IMR-90 (cell line): ENCODE data around the gene SMAD2. TPM values are rescaled to one million over a fixed set of nuclear protein-coding genes. Genes with fewer than 3 reads are reported as not detected.

Source experiments
- ATAC-seq: fragments of 200-7000 bp; cut with Tn5 transposase; 2 replicates; pipeline ENCODE4 v1.9.1; 2020; ENCODE audit warnings: low read depth, mild to moderate bottlenecking, moderate library complexity
- BruUV-seq: library from RNA; stranded (reverse); fragments of 400-500 nt; replicated peaks from 2 replicates; lab custom pipeline; 2021; lab: Mats Ljungman, UMichigan
- CTCF ChIA-PET: fragments of 300-600 bp; formaldehyde crosslinking; extraction: SDS; loops from one replicate; lab custom pipeline; 2021; ENCODE audit warnings: antibody characterized with exemption; lab: Yijun Ruan, JAX
- POLR2A ChIA-PET: fragments of 300-600 bp; sonication (Branson Sonifier 250); formaldehyde crosslinking; loops from one replicate; lab custom pipeline; 2022; ENCODE audit warnings: antibody characterized with exemption; ENCODE audit not compliant: unreplicated experiment; lab: Charles Lee
- DNase-seq: peaks from one replicate; pipeline ENCODE4 v3.0.0; 2013
- H2AFZ ChIP-seq: replicated peaks from 2 replicates; pipeline ENCODE3; 2013; ENCODE audit warnings: low read length, mild to moderate bottlenecking; ENCODE audit not compliant: poor library complexity
- H2AK5ac ChIP-seq: 2 replicates; pipeline ENCODE4 v1.6.1; 2013; ENCODE audit warnings: low read depth, low read length, inconsistent platforms
- H2AK9ac ChIP-seq: replicated peaks from 2 replicates; pipeline ENCODE3; 2013; ENCODE audit warnings: mild to moderate bottlenecking, low read depth, low read length, moderate library complexity; ENCODE audit not compliant: poor library complexity
- H2BK120ac ChIP-seq: 2 replicates; pipeline ENCODE4 v1.6.1; 2013; ENCODE audit warnings: low read depth, low read length, inconsistent platforms
- H2BK15ac ChIP-seq: 3 replicates; pipeline ENCODE4 v1.6.1; 2013; ENCODE audit warnings: low read depth, low read length, inconsistent platforms
- H2BK20ac ChIP-seq: 2 replicates; pipeline ENCODE4 v1.6.1; 2013; ENCODE audit warnings: low read depth, mild to moderate bottlenecking, inconsistent platforms, low read length, moderate library complexity
- H2BK5ac ChIP-seq: 2 replicates; pipeline ENCODE4 v1.6.1; 2013; ENCODE audit warnings: mild to moderate bottlenecking, low read depth, low read length, inconsistent platforms; ENCODE audit not compliant: poor library complexity, severe bottlenecking
- H3K14ac ChIP-seq: replicated peaks from 2 replicates; pipeline ENCODE4 v1.6.1; 2013; ENCODE audit warnings: low read depth, low read length, inconsistent platforms
- H3K18ac ChIP-seq: 2 replicates; pipeline ENCODE4 v1.6.1; 2013; ENCODE audit warnings: low read depth, low read length, control low read depth
- H3K23ac ChIP-seq: 2 replicates; pipeline ENCODE4 v1.6.1; 2013; ENCODE audit warnings: low read depth, low read length, inconsistent platforms
- H3K27ac ChIP-seq: 2 replicates; pipeline ENCODE4 v1.5.1; 2013; ENCODE audit warnings: mild to moderate bottlenecking, control low read depth, low read length; ENCODE audit not compliant: insufficient read depth
- H3K27me3 ChIP-seq: 2 replicates; pipeline ENCODE4 v1.6.1; 2013; ENCODE audit warnings: low read length; ENCODE audit not compliant: control insufficient read depth, insufficient read depth
- H3K36me3 ChIP-seq: 2 replicates; pipeline ENCODE4 v1.6.1; 2013; ENCODE audit warnings: low read length, mixed read lengths; ENCODE audit not compliant: control insufficient read depth, insufficient read depth
- H3K4ac ChIP-seq: 2 replicates; pipeline ENCODE4 v1.6.1; 2013; ENCODE audit warnings: low read depth, low read length, inconsistent platforms
- H3K4me1 ChIP-seq: 2 replicates; pipeline ENCODE4 v1.6.1; 2013; ENCODE audit warnings: low read length, mixed read lengths; ENCODE audit not compliant: control insufficient read depth, insufficient read depth
- H3K4me2 ChIP-seq: 2 replicates; pipeline ENCODE4 v1.6.1; 2013; ENCODE audit warnings: low read depth, mild to moderate bottlenecking, control low read depth, low read length, moderate library complexity
- H3K4me3 ChIP-seq: 2 replicates; pipeline ENCODE4 v1.5.1; 2013; ENCODE audit warnings: low read depth, mild to moderate bottlenecking, control low read depth, low read length, moderate library complexity; ENCODE audit not compliant: insufficient read depth
- H3K56ac ChIP-seq: 2 replicates; pipeline ENCODE4 v1.6.1; 2013; ENCODE audit warnings: low read length, inconsistent platforms; ENCODE audit not compliant: insufficient read depth; ENCODE audit errors: extremely low read depth
- H3K79me1 ChIP-seq, 2 experiments: 2 replicates each; pipeline ENCODE4 v1.6.1; 2013; ENCODE audit warnings: low read length in 2 of 2, inconsistent platforms in 1 of 2, low read depth in 1 of 2
- H3K9ac ChIP-seq: 2 replicates; pipeline ENCODE4 v1.6.1; 2013; ENCODE audit warnings: low read depth, low read length, control low read depth
- H3K9me1 ChIP-seq: 2 replicates; pipeline ENCODE4 v1.6.1; 2013; ENCODE audit warnings: low read length, inconsistent platforms; ENCODE audit not compliant: insufficient read depth
- H3K9me3 ChIP-seq: 2 replicates; pipeline ENCODE4 v1.6.1; 2013; ENCODE audit warnings: low read length; ENCODE audit not compliant: control insufficient read depth, insufficient read depth
- H4K20me1 ChIP-seq: 2 replicates; pipeline ENCODE4 v1.6.1; 2013; ENCODE audit warnings: low read length, inconsistent platforms; ENCODE audit not compliant: insufficient read depth
- H4K5ac ChIP-seq: 2 replicates; pipeline ENCODE4 v1.6.1; 2013; ENCODE audit warnings: mild to moderate bottlenecking, low read depth, low read length, control low read depth
- H4K8ac ChIP-seq, 2 experiments: 2 replicates each; pipeline ENCODE4 v1.6.1; 2013; ENCODE audit warnings: low read depth in 2 of 2, low read length in 2 of 2, control low read depth in 1 of 2, inconsistent platforms in 1 of 2
- H4K91ac ChIP-seq: 2 replicates; pipeline ENCODE4 v1.6.1; 2013; ENCODE audit warnings: low read depth, low read length, inconsistent platforms; ENCODE audit not compliant: insufficient read depth
- BHLHE40 ChIP-seq: fragments of 150-350 bp; IDR thresholded peaks from 2 replicates; pipeline ENCODE4 v1.6.1; 2016; ENCODE audit warnings: mild to moderate bottlenecking, low read depth, low read length
- CEBPB ChIP-seq: IDR thresholded peaks from 2 replicates; pipeline ENCODE4 v1.6.1; 2012; ENCODE audit warnings: low read depth, low read length, improper control_type of control experiment
- CHD1 ChIP-seq: IDR thresholded peaks from 2 replicates; pipeline ENCODE4 v1.6.1; 2012; ENCODE audit warnings: low read depth, low read length, improper control_type of control experiment
- FOS ChIP-seq: fragments of 150-350 bp; IDR thresholded peaks from 2 replicates; pipeline ENCODE4 v1.6.1; 2016; ENCODE audit warnings: low read depth, low read length
- MAZ ChIP-seq: IDR thresholded peaks from 2 replicates; pipeline ENCODE4 v1.6.1; 2012; ENCODE audit warnings: low read depth, mild to moderate bottlenecking, low read length, improper control_type of control experiment, moderate library complexity, borderline replicate concordance
- MXI1 ChIP-seq: IDR thresholded peaks from 2 replicates; pipeline ENCODE4 v1.6.1; 2012; ENCODE audit warnings: low read depth, mild to moderate bottlenecking, low read length, moderate library complexity, borderline replicate concordance
- NFE2L2 ChIP-seq: fragments of 150-350 bp; IDR thresholded peaks from 2 replicates; pipeline ENCODE4 v1.6.1; 2016; ENCODE audit warnings: low read depth, mild to moderate bottlenecking, low read length
- POLR2A ChIP-seq: IDR thresholded peaks from 2 replicates; pipeline ENCODE4 v1.6.1; 2012; ENCODE audit warnings: mild to moderate bottlenecking, low read depth, low read length
- RAD21 ChIP-seq: IDR thresholded peaks from 2 replicates; pipeline ENCODE4 v1.6.1; 2012; ENCODE audit warnings: low read length, improper control_type of control experiment
- RCOR1 ChIP-seq: IDR thresholded peaks from 2 replicates; pipeline ENCODE4 v1.6.1; 2012; ENCODE audit warnings: mild to moderate bottlenecking, low read length, improper control_type of control experiment; ENCODE audit not compliant: insufficient replicate concordance
- RFX5 ChIP-seq: IDR thresholded peaks from 2 replicates; pipeline ENCODE4 v1.8.0; 2012; ENCODE audit warnings: low read depth, mild to moderate bottlenecking, low read length, moderate library complexity
- SMC3 ChIP-seq: fragments of 150-350 bp; IDR thresholded peaks from 2 replicates; pipeline ENCODE4 v1.6.1; 2016; ENCODE audit warnings: low read depth, mild to moderate bottlenecking, antibody characterized with exemption, low read length, moderate library complexity
- USF2 ChIP-seq: fragments of 150-350 bp; IDR thresholded peaks from 2 replicates; pipeline ENCODE4 v1.6.1; 2017; ENCODE audit warnings: mild to moderate bottlenecking, antibody characterized with exemption, low read length, low read depth
- WGBS, 2 experiments: methylation state at CpG; one replicate each; pipeline versions ENCODE4 v1.1.5 to v1.1.7; 2013; ENCODE audit warnings: missing lambda C conversion rate in 2 of 2; ENCODE audit not compliant: insufficient read length in 1 of 2; ENCODE audit errors: extremely low coverage in 2 of 2; 5-methylcytosine and 5-hydroxymethylcytosine counted together
- dilution Hi-C: fragments of 300-500 bp; cut with HindIII; formaldehyde crosslinking; loops from one replicate; pipeline ENCODE4 v1.14.3; 2018; ENCODE audit warnings: low sequenced_read_pairs; ENCODE audit not compliant: unreplicated experiment
- in situ Hi-C: fragments of 300-500 bp; cut with MboI; formaldehyde crosslinking; loops from 3 replicates; pipeline ENCODE4 v1.14.3; 2019; ENCODE audit warnings: low sequenced_read_pairs, inconsistent platforms, mixed read lengths
- intact Hi-C: fragments of 100-400 bp; cut with micrococcal nuclease; formaldehyde crosslinking; loops from 2 replicates; pipeline ENCODE4 v1.10.0; 2022
- polyA plus RNA-seq, 3 experiments: library from polyadenylated mRNA; depleted of rRNA; stranded (reverse); fragments of >200 nt; gene quantifications; 2 replicates each; pipeline ENCODE4 v1.2.3, GENCODE V29; 2012; ENCODE audit warnings: low replicate concordance in 1 of 3
- total RNA-seq: library from RNA; depleted of rRNA; stranded (reverse); fragments of >200 nt; gene quantifications from 2 replicates; pipeline ENCODE4 v1.2.3, GENCODE V29; 2012
- TF ChIP-seq, protein P1 (sequence below): conservative IDR thresholded peaks from 2 replicates; pipeline ENCODE4 v1.5.1; 2012; ENCODE audit warnings: mild to moderate bottlenecking, low read depth, low read length, improper control_type of control experiment

Gene SMAD2
- total and polyA plus RNA-seq, 2 of the 4 experiments (the other 2 are of a cell fraction) = 41.7 to 171 TPM

- H3K23ac ChIP-seq = no peak overlapping the region
- no peak overlapping the region for H3K4me2 ChIP-seq
- H3K27me3 ChIP-seq = no peaks in the 10 kb centered on the region
- no peaks in the 10 kb centered on the region for H3K9me3 ChIP-seq
- in situ Hi-C loops (no loop called here), intact Hi-C loops (no loop called here), dilution Hi-C loops (no loop called here)
- no peak overlapping the region for H3K27ac ChIP-seq
- peaks cover 7% of the 10 kb centered on the region; the same call in 1 of the 2 replicates for H3K9me1 ChIP-seq
- H3K56ac ChIP-seq = no peak overlapping the region
- no peak overlapping the region for H2AFZ ChIP-seq
- H3K4ac ChIP-seq = no peak overlapping the region
- H3K18ac ChIP-seq = no peak overlapping the region
- no peaks in the 10 kb centered on the region for H3K4me1 ChIP-seq
- no peak for DNase-seq
- no peak overlapping the region for H4K8ac ChIP-seq
- no peak overlapping the region for H2BK120ac ChIP-seq
- no peak overlapping the region for H2AK9ac ChIP-seq
- TF ChIP-seq, protein P1, sequence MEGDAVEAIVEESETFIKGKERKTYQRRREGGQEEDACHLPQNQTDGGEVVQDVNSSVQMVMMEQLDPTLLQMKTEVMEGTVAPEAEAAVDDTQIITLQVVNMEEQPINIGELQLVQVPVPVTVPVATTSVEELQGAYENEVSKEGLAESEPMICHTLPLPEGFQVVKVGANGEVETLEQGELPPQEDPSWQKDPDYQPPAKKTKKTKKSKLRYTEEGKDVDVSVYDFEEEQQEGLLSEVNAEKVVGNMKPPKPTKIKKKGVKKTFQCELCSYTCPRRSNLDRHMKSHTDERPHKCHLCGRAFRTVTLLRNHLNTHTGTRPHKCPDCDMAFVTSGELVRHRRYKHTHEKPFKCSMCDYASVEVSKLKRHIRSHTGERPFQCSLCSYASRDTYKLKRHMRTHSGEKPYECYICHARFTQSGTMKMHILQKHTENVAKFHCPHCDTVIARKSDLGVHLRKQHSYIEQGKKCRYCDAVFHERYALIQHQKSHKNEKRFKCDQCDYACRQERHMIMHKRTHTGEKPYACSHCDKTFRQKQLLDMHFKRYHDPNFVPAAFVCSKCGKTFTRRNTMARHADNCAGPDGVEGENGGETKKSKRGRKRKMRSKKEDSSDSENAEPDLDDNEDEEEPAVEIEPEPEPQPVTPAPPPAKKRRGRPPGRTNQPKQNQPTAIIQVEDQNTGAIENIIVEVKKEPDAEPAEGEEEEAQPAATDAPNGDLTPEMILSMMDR = no peak
- TF ChIP-seq RCOR1 (no peak), SMC3 (no peak), MXI1 (no peak), CHD1 (no peak), MAZ (no peak), POLR2A (no peak), RFX5 (no peak), BHLHE40 (no peak), USF2 (no peak), FOS (no peak), CEBPB (no peak), RAD21 (no peak), NFE2L2 (no peak)
- H2BK5ac ChIP-seq = no peak overlapping the region
- peaks cover 3% of the 10 kb centered on the region; the same call in 1 of the 2 replicates for H3K36me3 ChIP-seq
- POLR2A ChIA-PET = no interaction called here
- peaks cover 12% of the 10 kb centered on the region for H4K20me1 ChIP-seq
- CTCF ChIA-PET = no interaction called here
- H3K9ac ChIP-seq = no peak overlapping the region
- no peak overlapping the region for H3K14ac ChIP-seq
- H2BK20ac ChIP-seq = no peak overlapping the region
- H2BK15ac ChIP-seq = no peak overlapping the region
- no peak overlapping the region for H2AK5ac ChIP-seq
- BruUV-seq = no TSS peak
- WGBS, 2 experiments = no CpG with 5 or more reads among the region's 1 CpG
- no peak for ATAC-seq
- peaks cover 17 to 33% of the 10 kb centered on the region in 2 experiments; a peak in 3 of 4 replicates for H3K79me1 ChIP-seq
- H4K91ac ChIP-seq = no peak overlapping the region
- H4K5ac ChIP-seq = no peak overlapping the region
- H3K4me3 ChIP-seq = no peak overlapping the region
Observed at GRCh38 chr18:47870605-47871004, 59.9 kb downstream of the SMAD2 start.
